NCI-H2107 treated with DMSO at 0.1 percent for 48 hours (cell line): Measurements from ENCODE around the gene EFHC1.

Experiments used
- DNase-seq: peaks from one replicate; lab custom pipeline; 2025; ENCODE audit not compliant: unreplicated experiment; lab: John Stamatoyannopoulos, UW

Gene EFHC1

DNA sequence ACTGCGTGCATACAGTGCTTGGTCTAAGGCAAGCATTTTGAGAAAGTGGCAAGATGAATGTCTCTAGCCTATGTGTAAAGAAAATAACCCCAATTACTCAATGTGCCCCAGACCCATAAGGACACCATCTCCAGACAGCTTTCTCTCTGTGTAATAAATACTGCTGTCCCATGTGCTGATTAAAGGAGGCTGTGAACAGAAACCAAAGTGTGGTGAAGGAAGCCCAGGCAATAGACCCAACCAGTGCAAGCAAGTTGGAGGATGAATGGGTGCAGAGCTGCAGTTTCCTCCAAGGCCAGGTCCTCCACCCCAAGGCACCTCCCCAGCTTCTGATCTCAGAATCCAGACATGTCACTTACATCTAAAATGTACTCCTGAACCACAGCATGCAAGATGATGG, 96.1 kb downstream of the EFHC1 start:
- no peak for DNase-seq

- no peak for DNase-seq
These were observed 96.8 kb downstream of the EFHC1 start for GRCh38 chr6:52516943-52517342.

DNA sequence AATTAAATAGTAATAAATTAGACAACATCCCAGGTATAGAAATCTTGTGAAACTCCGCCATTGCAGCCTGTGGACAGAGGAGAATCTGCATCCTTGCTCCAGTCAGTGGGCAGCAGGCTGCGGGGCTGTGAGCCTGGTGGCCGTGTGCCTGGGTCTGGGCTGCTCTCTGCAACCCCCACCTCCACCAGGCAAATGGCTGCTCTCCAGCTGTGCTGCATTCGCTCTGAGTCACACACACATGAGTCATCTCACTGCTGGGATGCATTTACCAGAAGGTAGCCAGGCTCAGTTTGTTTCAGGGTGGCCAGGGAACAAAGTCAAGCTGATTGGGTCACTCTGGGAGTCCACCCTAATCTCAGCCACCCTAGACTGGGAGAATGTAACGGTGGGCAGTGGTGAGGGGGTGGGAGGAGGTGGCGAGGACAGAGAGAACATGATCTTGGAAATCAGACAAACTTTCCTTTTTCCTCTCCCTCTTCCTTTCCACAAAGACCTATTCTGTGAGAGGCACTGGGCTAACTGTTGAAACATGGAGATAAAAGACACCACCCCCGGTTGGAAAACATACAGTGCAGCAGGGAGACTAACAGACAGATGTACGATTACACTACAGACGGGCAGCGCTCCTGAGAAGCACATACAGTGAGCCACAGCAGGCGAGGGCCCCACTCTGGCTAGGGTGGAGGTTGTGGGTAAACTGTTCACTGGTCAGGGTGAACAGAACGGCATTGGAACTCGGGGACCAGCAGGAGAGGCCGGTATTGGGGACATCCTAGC, 97.5 kb downstream of the EFHC1 start:
- peak; percentile 2 for DNase-seq

DNA sequence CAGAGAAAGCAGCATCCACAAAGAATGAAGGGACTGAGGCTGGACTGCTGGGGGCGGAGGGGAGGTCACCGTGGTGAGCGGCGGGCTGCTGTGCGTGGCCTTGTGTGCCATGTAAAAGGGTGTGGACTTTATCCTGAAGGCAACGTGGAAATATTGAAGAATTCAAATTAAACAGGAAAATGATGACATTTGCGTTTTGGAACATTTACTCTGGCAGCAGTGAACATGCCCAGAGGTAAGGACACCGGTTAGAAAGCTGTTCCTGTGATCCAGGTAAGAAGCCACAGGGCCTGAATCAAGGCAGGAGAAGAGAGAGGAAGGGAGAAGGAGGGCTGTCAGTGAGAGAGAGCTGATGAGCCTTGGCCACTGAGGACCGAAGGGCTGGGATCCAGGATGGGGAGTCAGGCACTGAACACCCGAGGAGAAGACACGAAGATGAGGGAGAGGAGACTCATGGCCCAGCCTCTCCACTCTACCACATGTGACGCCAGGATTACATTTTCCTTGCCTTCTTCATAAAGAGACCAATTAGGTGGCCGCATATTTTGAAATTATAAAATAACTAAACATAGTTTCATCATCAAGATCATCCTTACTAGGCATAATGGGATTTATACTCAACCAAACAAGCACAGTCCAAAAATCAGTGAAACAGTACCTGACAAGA, 98.3 kb downstream of the EFHC1 start:
- no peak for DNase-seq

GRCh38 chr6:52519618-52520017, 99.5 kb downstream of the EFHC1 start:
- no peak for DNase-seq

- no peak for DNase-seq
These were observed 102.0 kb downstream of the EFHC1 start for GRCh38 chr6:52522151-52522626.

DNA sequence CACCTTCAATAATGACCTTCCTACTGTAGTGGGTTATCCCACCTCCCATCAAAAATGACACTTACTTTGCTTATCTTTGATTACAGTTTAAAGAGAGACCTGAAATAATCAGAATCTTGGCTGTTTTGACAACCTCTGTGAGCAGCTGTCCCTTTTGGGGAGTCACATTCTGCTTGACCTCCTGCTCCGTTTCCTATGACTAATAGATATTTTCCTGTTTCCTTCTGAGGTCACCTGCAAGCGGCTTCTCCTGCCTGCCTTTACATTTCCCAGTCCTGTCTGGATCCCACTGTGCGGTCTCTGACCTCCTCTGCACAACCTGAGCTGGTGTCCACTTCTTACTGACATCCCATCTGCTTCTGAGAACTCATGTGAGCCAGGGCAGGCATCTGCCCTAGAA, 102.5 kb downstream of the EFHC1 start:
- DNase-seq = no peak

DNA sequence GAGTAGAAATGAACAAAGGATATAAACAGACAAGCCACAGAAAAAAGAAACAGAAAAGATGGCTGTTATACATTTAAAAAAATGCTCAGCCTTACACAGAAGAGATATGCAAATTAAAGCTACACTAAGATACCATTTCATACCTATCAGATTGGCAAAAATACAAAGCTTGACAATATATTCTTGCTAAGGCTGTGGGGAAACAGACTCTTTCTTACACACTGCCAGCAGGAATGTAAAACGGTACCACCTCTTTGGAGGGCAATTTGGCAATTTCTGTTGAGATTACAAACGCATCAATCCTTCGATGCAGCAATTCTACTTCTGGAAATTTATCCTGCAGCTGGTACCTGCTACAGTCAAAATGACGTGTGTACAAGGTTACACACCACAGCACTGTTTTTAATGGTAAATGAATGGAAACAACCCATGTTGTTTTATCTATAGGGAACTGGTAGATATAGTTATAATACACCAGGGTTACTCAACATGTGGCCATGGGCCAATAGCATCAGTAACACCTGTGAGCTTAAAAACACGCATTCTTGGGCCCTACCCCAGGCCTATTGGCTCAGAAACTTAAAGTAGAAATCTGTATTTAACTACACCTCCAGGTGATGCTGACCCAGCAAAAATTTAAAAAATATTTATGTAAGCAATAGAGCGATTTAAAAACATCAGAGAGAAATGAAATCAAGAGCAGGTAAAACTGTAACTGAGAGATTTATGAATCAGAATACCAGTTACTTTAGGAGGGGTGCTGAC, 103.4 kb downstream of the EFHC1 start:
- DNase-seq = no peak

- DNase-seq = no peak
These were observed 104.8 kb downstream of the EFHC1 start for GRCh38 chr6:52524918-52525317.

- no peak for DNase-seq
These were observed 106.5 kb downstream of the EFHC1 start for GRCh38 chr6:52526634-52527033.

- DNase-seq = no peak
These were observed 107.3 kb downstream of the EFHC1 start for GRCh38 chr6:52527436-52527835.

DNA sequence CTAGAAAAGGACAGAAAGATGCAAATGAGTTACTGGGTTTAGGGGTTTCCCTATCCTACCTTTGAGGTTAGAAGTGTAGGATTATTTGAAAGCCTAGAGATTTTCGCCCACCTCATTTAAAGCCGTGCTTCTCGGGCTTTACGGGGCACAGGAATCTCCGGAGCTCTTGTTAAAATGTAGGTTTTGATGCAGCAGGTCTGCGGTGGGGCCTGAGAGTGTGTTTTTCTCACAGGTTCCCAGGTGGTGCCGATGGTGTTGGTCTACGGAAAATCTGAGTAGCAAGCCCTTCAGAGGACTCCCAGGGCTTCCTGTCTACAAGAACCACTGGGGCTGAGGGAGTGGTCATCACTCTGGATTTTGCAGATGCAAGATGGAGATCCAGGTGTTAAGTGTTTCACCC, 109.2 kb downstream of the EFHC1 start:
- DNase-seq = no peak

DNA sequence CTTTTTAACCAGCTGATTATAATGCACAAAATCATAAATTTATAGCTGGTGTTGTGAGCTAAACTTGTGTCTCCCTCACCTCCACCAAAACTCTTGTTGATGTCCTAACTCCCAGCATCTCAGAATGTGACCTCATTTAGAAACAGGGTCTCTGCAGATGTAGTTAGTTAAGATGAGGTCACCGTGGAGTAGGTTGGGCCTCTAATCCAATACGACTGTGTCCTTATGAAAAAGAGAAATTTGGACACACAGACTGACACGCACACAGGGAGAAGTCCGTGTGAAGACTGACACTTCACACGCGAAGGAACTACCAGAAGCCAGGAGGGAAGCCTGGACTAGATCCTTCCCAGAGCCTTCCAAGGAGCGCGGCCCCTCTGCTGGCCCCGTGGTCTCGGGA, 110.2 kb downstream of the EFHC1 start:
- no peak for DNase-seq

GRCh38 chr6:52531396-52531795, 111.3 kb downstream of the EFHC1 start:
- DNase-seq = no peak

DNA sequence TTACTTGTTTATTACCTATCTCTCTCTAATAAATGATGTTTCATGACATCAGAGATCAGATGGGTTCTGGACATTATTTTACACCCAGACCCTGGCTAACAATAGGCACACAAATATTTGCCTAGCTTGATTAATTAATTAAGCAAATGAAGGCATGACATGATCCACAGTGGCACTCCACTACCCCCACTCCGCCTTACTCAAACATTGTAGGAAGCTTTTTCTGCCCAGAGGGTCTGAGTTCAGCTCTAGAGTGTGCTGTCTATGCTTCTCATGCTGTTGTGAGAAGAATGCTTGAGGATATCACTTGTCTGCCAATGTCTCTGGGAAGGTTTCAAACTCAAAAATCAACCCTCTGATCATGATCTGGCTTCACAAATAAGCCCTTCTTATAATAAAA, 111.7 kb downstream of the EFHC1 start:
- DNase-seq = no peak

GRCh38 chr6:52532457-52532856, 112.3 kb downstream of the EFHC1 start:
- DNase-seq = no peak

- DNase-seq = no peak
These were observed 113.3 kb downstream of the EFHC1 start for GRCh38 chr6:52533491-52533890.

GRCh38 chr6:52534363-52534762, 114.2 kb downstream of the EFHC1 start:
- no peak for DNase-seq

DNA sequence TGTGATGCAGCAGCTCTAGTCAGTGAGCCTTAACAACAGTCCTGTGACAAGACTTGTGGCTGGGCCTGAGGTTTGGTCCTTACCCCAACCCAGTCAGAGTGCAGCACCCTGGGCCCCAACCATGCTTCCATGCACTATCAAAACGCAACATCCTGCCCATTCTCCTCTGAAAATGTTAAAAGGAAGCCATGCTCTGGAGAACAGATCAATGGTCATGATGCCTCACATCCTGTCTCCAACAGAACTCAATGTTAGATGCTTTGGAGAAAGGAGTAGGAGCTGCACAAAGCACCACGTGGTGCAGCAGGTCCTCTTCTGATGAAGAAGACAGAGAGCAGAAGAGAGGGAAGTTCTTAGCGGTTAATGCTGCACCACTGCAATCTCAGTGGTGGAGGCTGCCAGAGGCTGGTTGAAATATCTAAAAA, 114.8 kb downstream of the EFHC1 start:
- DNase-seq = no peak

GRCh38 chr6:52535711-52536423, 115.7 kb downstream of the EFHC1 start:
- DNase-seq = no peak

- no peak for DNase-seq
These were observed 116.3 kb downstream of the EFHC1 start for GRCh38 chr6:52536424-52536916.
